IMR-90 (cell line): ENCODE data around the gene ZNF555. TPM values are rescaled to one million over a fixed set of nuclear protein-coding genes. Genes with fewer than 3 reads are reported as not detected.

Experiments used
- ATAC-seq: fragments of 200-7000 bp; cut with Tn5 transposase; 2 replicates; pipeline ENCODE4 v1.9.1; 2020; ENCODE audit warnings: low read depth, mild to moderate bottlenecking, moderate library complexity
- BruUV-seq: library from RNA; stranded (reverse); fragments of 400-500 nt; replicated peaks from 2 replicates; lab custom pipeline; 2021; lab: Mats Ljungman, UMichigan
- CTCF ChIA-PET: fragments of 300-600 bp; formaldehyde crosslinking; extraction: SDS; loops from one replicate; lab custom pipeline; 2021; ENCODE audit warnings: antibody characterized with exemption; lab: Yijun Ruan, JAX
- POLR2A ChIA-PET: fragments of 300-600 bp; sonication (Branson Sonifier 250); formaldehyde crosslinking; loops from one replicate; lab custom pipeline; 2022; ENCODE audit warnings: antibody characterized with exemption; ENCODE audit not compliant: unreplicated experiment; lab: Charles Lee
- DNase-seq: peaks from one replicate; pipeline ENCODE4 v3.0.0; 2013
- H2AFZ ChIP-seq: replicated peaks from 2 replicates; pipeline ENCODE3; 2013; ENCODE audit warnings: low read length, mild to moderate bottlenecking; ENCODE audit not compliant: poor library complexity
- H2AK5ac ChIP-seq: 2 replicates; pipeline ENCODE4 v1.6.1; 2013; ENCODE audit warnings: low read depth, low read length, inconsistent platforms
- H2AK9ac ChIP-seq: replicated peaks from 2 replicates; pipeline ENCODE3; 2013; ENCODE audit warnings: mild to moderate bottlenecking, low read depth, low read length, moderate library complexity; ENCODE audit not compliant: poor library complexity
- H2BK120ac ChIP-seq: 2 replicates; pipeline ENCODE4 v1.6.1; 2013; ENCODE audit warnings: low read depth, low read length, inconsistent platforms
- H2BK15ac ChIP-seq: 3 replicates; pipeline ENCODE4 v1.6.1; 2013; ENCODE audit warnings: low read depth, low read length, inconsistent platforms
- H2BK20ac ChIP-seq: 2 replicates; pipeline ENCODE4 v1.6.1; 2013; ENCODE audit warnings: low read depth, mild to moderate bottlenecking, inconsistent platforms, low read length, moderate library complexity
- H2BK5ac ChIP-seq: 2 replicates; pipeline ENCODE4 v1.6.1; 2013; ENCODE audit warnings: mild to moderate bottlenecking, low read depth, low read length, inconsistent platforms; ENCODE audit not compliant: poor library complexity, severe bottlenecking
- H3K14ac ChIP-seq: replicated peaks from 2 replicates; pipeline ENCODE4 v1.6.1; 2013; ENCODE audit warnings: low read depth, low read length, inconsistent platforms
- H3K18ac ChIP-seq: 2 replicates; pipeline ENCODE4 v1.6.1; 2013; ENCODE audit warnings: low read depth, low read length, control low read depth
- H3K23ac ChIP-seq: 2 replicates; pipeline ENCODE4 v1.6.1; 2013; ENCODE audit warnings: low read depth, low read length, inconsistent platforms
- H3K27ac ChIP-seq: 2 replicates; pipeline ENCODE4 v1.5.1; 2013; ENCODE audit warnings: mild to moderate bottlenecking, control low read depth, low read length; ENCODE audit not compliant: insufficient read depth
- H3K27me3 ChIP-seq: 2 replicates; pipeline ENCODE4 v1.6.1; 2013; ENCODE audit warnings: low read length; ENCODE audit not compliant: control insufficient read depth, insufficient read depth
- H3K36me3 ChIP-seq: 2 replicates; pipeline ENCODE4 v1.6.1; 2013; ENCODE audit warnings: low read length, mixed read lengths; ENCODE audit not compliant: control insufficient read depth, insufficient read depth
- H3K4ac ChIP-seq: 2 replicates; pipeline ENCODE4 v1.6.1; 2013; ENCODE audit warnings: low read depth, low read length, inconsistent platforms
- H3K4me1 ChIP-seq: 2 replicates; pipeline ENCODE4 v1.6.1; 2013; ENCODE audit warnings: low read length, mixed read lengths; ENCODE audit not compliant: control insufficient read depth, insufficient read depth
- H3K4me2 ChIP-seq: 2 replicates; pipeline ENCODE4 v1.6.1; 2013; ENCODE audit warnings: low read depth, mild to moderate bottlenecking, control low read depth, low read length, moderate library complexity
- H3K4me3 ChIP-seq: 2 replicates; pipeline ENCODE4 v1.5.1; 2013; ENCODE audit warnings: low read depth, mild to moderate bottlenecking, control low read depth, low read length, moderate library complexity; ENCODE audit not compliant: insufficient read depth
- H3K56ac ChIP-seq: 2 replicates; pipeline ENCODE4 v1.6.1; 2013; ENCODE audit warnings: low read length, inconsistent platforms; ENCODE audit not compliant: insufficient read depth; ENCODE audit errors: extremely low read depth
- H3K79me1 ChIP-seq, 2 experiments: 2 replicates each; pipeline ENCODE4 v1.6.1; 2013; ENCODE audit warnings: low read length in 2 of 2, inconsistent platforms in 1 of 2, low read depth in 1 of 2
- H3K9ac ChIP-seq: 2 replicates; pipeline ENCODE4 v1.6.1; 2013; ENCODE audit warnings: low read depth, low read length, control low read depth
- H3K9me1 ChIP-seq: 2 replicates; pipeline ENCODE4 v1.6.1; 2013; ENCODE audit warnings: low read length, inconsistent platforms; ENCODE audit not compliant: insufficient read depth
- H3K9me3 ChIP-seq: 2 replicates; pipeline ENCODE4 v1.6.1; 2013; ENCODE audit warnings: low read length; ENCODE audit not compliant: control insufficient read depth, insufficient read depth
- H4K20me1 ChIP-seq: 2 replicates; pipeline ENCODE4 v1.6.1; 2013; ENCODE audit warnings: low read length, inconsistent platforms; ENCODE audit not compliant: insufficient read depth
- H4K5ac ChIP-seq: 2 replicates; pipeline ENCODE4 v1.6.1; 2013; ENCODE audit warnings: mild to moderate bottlenecking, low read depth, low read length, control low read depth
- H4K8ac ChIP-seq, 2 experiments: 2 replicates each; pipeline ENCODE4 v1.6.1; 2013; ENCODE audit warnings: low read depth in 2 of 2, low read length in 2 of 2, control low read depth in 1 of 2, inconsistent platforms in 1 of 2
- H4K91ac ChIP-seq: 2 replicates; pipeline ENCODE4 v1.6.1; 2013; ENCODE audit warnings: low read depth, low read length, inconsistent platforms; ENCODE audit not compliant: insufficient read depth
- BHLHE40 ChIP-seq: fragments of 150-350 bp; IDR thresholded peaks from 2 replicates; pipeline ENCODE4 v1.6.1; 2016; ENCODE audit warnings: mild to moderate bottlenecking, low read depth, low read length
- CEBPB ChIP-seq: IDR thresholded peaks from 2 replicates; pipeline ENCODE4 v1.6.1; 2012; ENCODE audit warnings: low read depth, low read length, improper control_type of control experiment
- ELK1 ChIP-seq: fragments of 150-350 bp; IDR thresholded peaks from 2 replicates; pipeline ENCODE4 v1.6.1; 2016; ENCODE audit warnings: low read depth, mild to moderate bottlenecking, low read length, moderate library complexity, borderline replicate concordance
- FOS ChIP-seq: fragments of 150-350 bp; IDR thresholded peaks from 2 replicates; pipeline ENCODE4 v1.6.1; 2016; ENCODE audit warnings: low read depth, low read length
- MAFK ChIP-seq: IDR thresholded peaks from 2 replicates; pipeline ENCODE4 v1.6.1; 2012; ENCODE audit warnings: low read depth, low read length, improper control_type of control experiment
- MAZ ChIP-seq: IDR thresholded peaks from 2 replicates; pipeline ENCODE4 v1.6.1; 2012; ENCODE audit warnings: low read depth, mild to moderate bottlenecking, low read length, improper control_type of control experiment, moderate library complexity, borderline replicate concordance
- RAD21 ChIP-seq: IDR thresholded peaks from 2 replicates; pipeline ENCODE4 v1.6.1; 2012; ENCODE audit warnings: low read length, improper control_type of control experiment
- SMC3 ChIP-seq: fragments of 150-350 bp; IDR thresholded peaks from 2 replicates; pipeline ENCODE4 v1.6.1; 2016; ENCODE audit warnings: low read depth, mild to moderate bottlenecking, antibody characterized with exemption, low read length, moderate library complexity
- WGBS, 2 experiments: methylation state at CpG; one replicate each; pipeline versions ENCODE4 v1.1.5 to v1.1.7; 2013; ENCODE audit warnings: missing lambda C conversion rate in 2 of 2; ENCODE audit not compliant: insufficient read length in 1 of 2; ENCODE audit errors: extremely low coverage in 2 of 2; 5-methylcytosine and 5-hydroxymethylcytosine counted together
- dilution Hi-C: fragments of 300-500 bp; cut with HindIII; formaldehyde crosslinking; loops from one replicate; pipeline ENCODE4 v1.14.3; 2018; ENCODE audit warnings: low sequenced_read_pairs; ENCODE audit not compliant: unreplicated experiment
- in situ Hi-C: fragments of 300-500 bp; cut with MboI; formaldehyde crosslinking; loops from 3 replicates; pipeline ENCODE4 v1.14.3; 2019; ENCODE audit warnings: low sequenced_read_pairs, inconsistent platforms, mixed read lengths
- intact Hi-C: fragments of 100-400 bp; cut with micrococcal nuclease; formaldehyde crosslinking; loops from 2 replicates; pipeline ENCODE4 v1.10.0; 2022
- polyA plus RNA-seq, 3 experiments: library from polyadenylated mRNA; depleted of rRNA; stranded (reverse); fragments of >200 nt; gene quantifications; 2 replicates each; pipeline ENCODE4 v1.2.3, GENCODE V29; 2012; ENCODE audit warnings: low replicate concordance in 1 of 3
- total RNA-seq: library from RNA; depleted of rRNA; stranded (reverse); fragments of >200 nt; gene quantifications from 2 replicates; pipeline ENCODE4 v1.2.3, GENCODE V29; 2012

ZNF555 gene
- total and polyA plus RNA-seq, 2 of the 4 experiments (the other 2 are of a cell fraction) = 2.8 to 9.7 TPM

- no peak overlapping the region for H2AK9ac ChIP-seq
- no peak overlapping the region for H3K9ac ChIP-seq
- no peak overlapping the region for H3K4me2 ChIP-seq
- no peak overlapping the region for H2BK15ac ChIP-seq
- peak overlapping the region; percentile 43 for H2AFZ ChIP-seq
- TF ChIP-seq MAFK (no peak), FOS (no peak), RAD21 (no peak), SMC3 (no peak), CEBPB (no peak), MAZ (no peak), ELK1 (no peak), BHLHE40 (no peak)
- H3K23ac ChIP-seq = no peak overlapping the region
- ChIA-PET POLR2A (no interaction called here), CTCF (no interaction called here)
- no peak overlapping the region for H3K56ac ChIP-seq
- H3K4ac ChIP-seq = no peak overlapping the region
- intact Hi-C loops (no loop called here), in situ Hi-C loops (no loop called here), dilution Hi-C loops (no loop called here)
- no peaks in the 10 kb centered on the region for H3K27me3 ChIP-seq
- no peaks in the 10 kb centered on the region for H3K9me1 ChIP-seq
- no peaks in the 10 kb centered on the region; the same call in 1 of the 2 replicates for H4K20me1 ChIP-seq
- H3K27ac ChIP-seq = no peak overlapping the region
- no peak overlapping the region for H2BK120ac ChIP-seq
- H3K36me3 ChIP-seq = peaks cover 24% of the 10 kb centered on the region
- WGBS, 2 experiments = 93% methylated on average over 7 of the region's 11 CpGs; no CpG with 5 or more reads in 1 of the 2 experiments
- H3K4me1 ChIP-seq = no peaks in the 10 kb centered on the region
- H4K91ac ChIP-seq = no peak overlapping the region
- H3K9me3 ChIP-seq = no peaks in the 10 kb centered on the region
- H3K4me3 ChIP-seq = no peak overlapping the region
- no TSS peak for BruUV-seq
- H2BK20ac ChIP-seq = no peak overlapping the region
- DNase-seq = no peak
- H4K5ac ChIP-seq = no peak overlapping the region
- H3K14ac ChIP-seq = no peak overlapping the region
- no peak overlapping the region for H2AK5ac ChIP-seq
- no peaks in the 10 kb centered on the region for H3K79me1 ChIP-seq
- no peak overlapping the region for H4K8ac ChIP-seq
- H2BK5ac ChIP-seq = no peak overlapping the region
- no peak overlapping the region for H3K18ac ChIP-seq
- ATAC-seq = no peak
These were observed 26.8 kb upstream of the ZNF555 start for GRCh38 chr19:2814426-2814825.
